Thyroid gland (tissue), 4 donors: ENCODE results near the gene MXD1.

Source experiments
- CTCF ChIP-seq, 6 experiments: fragments of 200-600 bp in 3 of 6; fragments of 450-650 bp in 3 of 6; sonication (generic) in 3 of 6; IDR thresholded peaks; one replicate each; pipeline ENCODE4 v1.5.1; 2016 to 2019; ENCODE audit warnings: antibody characterized with exemption in 6 of 6, mild to moderate bottlenecking in 2 of 6, inconsistent platforms in 1 of 6, moderate library complexity in 1 of 6
- POLR2A ChIP-seq, 2 donors: fragments of 450-650 bp; IDR thresholded peaks; one replicate each; pipeline ENCODE4 v1.6.1; 2017; ENCODE audit warnings: antibody characterized with exemption in 2 of 2, mild to moderate bottlenecking in 2 of 2, moderate library complexity in 1 of 2

GRCh38 chr2:69975136-69975852 is 60.4 kb downstream of the MXD1 start:
- TF ChIP-seq POLR2A (IDR thresholded peaks at IDR 0.05): no peak
- TF ChIP-seq CTCF (IDR thresholded peaks at IDR 0.05): no peak
